Measurements from ENCODE around the gene SMOC1. TPM values are rescaled to one million over a fixed set of nuclear protein-coding genes. Genes with fewer than 3 reads are reported as not detected.
A peak's percentile ranks its signal among the peaks of the same experiment; 100 is the strongest.

SMOC1 gene
- total RNA-seq, 4 donors from 2014 or later, result 0.72 to 3.1 (median 1.6) TPM

DNA sequence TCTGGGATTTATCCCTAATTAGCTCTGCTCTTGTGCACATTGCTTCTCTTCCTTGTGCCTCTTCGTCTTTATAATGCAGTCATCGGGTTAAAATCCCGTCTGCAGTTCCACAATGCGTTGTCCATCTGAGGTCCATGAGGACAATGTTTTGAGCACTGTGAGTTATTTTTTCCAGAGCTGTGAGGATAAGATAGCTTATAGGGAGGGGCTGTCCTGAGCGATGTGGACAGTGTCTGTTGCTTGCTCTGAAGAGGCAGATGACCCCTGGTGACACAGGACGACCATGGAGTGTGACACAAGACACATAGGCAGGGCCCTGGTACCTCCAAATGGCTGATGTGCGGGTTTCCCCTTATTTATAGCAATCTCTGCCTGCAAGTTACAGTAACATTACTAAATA, 132.5 kb downstream of the SMOC1 start:
- peaks cover 3% of the 10 kb centered on the region for H3K4me1 ChIP-seq
- H3K36me3 ChIP-seq, result no peaks in the 10 kb centered on the region
- H3K9me3 ChIP-seq, result no peaks in the 10 kb centered on the region
- DNase-seq (ENCODE audit: low spot score in 2 of 2), result no peak
- WGBS, result 90% methylated on average over 7 of the region's 7 CpGs
- no peaks in the 10 kb centered on the region for H3K27me3 ChIP-seq
- H3K27ac ChIP-seq, result no peak overlapping the region
- H3K4me3 ChIP-seq, result no peak overlapping the region
- TF ChIP-seq POLR2AphosphoS5 (IDR thresholded peaks at IDR 0.05), result no peak
- TF ChIP-seq, protein P1, sequence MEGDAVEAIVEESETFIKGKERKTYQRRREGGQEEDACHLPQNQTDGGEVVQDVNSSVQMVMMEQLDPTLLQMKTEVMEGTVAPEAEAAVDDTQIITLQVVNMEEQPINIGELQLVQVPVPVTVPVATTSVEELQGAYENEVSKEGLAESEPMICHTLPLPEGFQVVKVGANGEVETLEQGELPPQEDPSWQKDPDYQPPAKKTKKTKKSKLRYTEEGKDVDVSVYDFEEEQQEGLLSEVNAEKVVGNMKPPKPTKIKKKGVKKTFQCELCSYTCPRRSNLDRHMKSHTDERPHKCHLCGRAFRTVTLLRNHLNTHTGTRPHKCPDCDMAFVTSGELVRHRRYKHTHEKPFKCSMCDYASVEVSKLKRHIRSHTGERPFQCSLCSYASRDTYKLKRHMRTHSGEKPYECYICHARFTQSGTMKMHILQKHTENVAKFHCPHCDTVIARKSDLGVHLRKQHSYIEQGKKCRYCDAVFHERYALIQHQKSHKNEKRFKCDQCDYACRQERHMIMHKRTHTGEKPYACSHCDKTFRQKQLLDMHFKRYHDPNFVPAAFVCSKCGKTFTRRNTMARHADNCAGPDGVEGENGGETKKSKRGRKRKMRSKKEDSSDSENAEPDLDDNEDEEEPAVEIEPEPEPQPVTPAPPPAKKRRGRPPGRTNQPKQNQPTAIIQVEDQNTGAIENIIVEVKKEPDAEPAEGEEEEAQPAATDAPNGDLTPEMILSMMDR (IDR thresholded peaks at IDR 0.05), result no peak
- TF ChIP-seq POLR2A (IDR thresholded peaks at IDR 0.05), result no peak
- no peak for TF ChIP-seq EP300 (IDR thresholded peaks at IDR 0.05)

DNA sequence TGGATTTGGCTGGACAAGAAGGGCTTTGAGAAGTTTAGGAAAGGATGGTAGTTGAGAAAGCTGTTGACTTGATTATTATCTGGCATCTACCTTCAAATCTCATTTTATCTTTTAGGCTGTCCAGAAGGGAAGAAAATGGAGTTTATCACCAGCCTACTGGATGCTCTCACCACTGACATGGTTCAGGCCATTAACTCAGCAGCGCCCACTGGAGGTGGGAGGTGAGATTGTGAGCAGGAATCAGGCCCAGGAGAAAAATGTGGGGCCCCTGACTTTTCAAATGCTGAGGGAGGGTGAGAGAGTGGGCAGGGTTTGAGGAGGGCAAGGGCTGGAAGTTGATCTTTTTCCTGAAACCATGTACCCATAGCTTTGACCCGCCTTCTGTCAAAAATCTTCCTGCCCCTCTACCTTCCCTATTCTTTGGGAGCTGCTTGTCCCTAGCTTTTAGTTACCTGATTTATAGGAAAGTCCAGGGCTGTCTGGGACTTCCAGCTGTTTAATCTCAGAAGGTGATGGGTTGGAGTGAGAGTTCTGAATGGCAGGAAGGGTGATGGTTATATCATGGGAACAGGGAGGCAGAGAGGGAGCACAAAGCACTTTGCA, 134.2 kb downstream of the SMOC1 start:
- Histone ChIP-seq H3K27me3 (no peaks in the 10 kb centered on the region), H3K27ac (no peak overlapping the region), H3K4me1 (peaks cover 7% of the 10 kb centered on the region), H3K9me3 (no peaks in the 10 kb centered on the region), H3K4me3 (no peak overlapping the region), H3K36me3 (no peaks in the 10 kb centered on the region)
- TF ChIP-seq, protein P1 (IDR thresholded peaks at IDR 0.05), result peak in 1 of 2 donors; percentile 46
- no peak for TF ChIP-seq EP300 (IDR thresholded peaks at IDR 0.05)
- no peak for DNase-seq (ENCODE audit: low spot score in 2 of 2)
- 65% methylated on average over 2 of the region's 2 CpGs for WGBS

DNA sequence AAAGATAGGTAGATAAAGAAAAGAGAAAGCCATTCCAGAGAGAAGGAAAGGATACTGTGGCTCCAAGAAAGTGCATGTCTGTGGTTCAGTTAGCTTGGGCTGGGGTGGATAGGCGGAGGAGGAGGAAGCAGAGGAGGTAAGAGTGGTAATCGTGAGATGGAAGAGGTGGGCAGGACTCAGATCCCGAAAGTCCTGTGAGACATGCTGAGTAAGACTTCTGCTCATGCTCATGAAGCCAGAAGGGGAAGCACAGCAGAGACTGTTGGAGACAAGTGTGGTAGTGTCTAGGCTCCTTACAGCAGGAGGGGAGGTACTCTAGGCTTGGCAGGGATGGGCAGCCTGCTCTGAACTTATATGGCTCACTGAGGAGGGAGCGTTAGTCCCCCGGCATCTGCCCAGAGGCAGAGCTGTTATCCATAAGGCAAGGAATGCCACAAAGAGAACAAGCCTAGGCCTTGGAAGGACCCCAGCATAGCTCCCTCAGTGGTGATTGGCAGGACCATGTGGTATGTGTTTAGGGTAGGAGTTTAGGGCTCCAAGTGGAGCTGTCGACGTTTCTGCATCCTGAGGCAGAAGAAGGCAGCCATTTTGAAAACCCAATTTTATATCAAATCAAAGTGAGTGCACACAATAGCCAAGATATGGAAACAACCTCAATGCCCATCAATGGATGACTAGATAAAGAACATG, 135.3 kb downstream of the SMOC1 start:
- no peaks in the 10 kb centered on the region for H3K36me3 ChIP-seq

DNA sequence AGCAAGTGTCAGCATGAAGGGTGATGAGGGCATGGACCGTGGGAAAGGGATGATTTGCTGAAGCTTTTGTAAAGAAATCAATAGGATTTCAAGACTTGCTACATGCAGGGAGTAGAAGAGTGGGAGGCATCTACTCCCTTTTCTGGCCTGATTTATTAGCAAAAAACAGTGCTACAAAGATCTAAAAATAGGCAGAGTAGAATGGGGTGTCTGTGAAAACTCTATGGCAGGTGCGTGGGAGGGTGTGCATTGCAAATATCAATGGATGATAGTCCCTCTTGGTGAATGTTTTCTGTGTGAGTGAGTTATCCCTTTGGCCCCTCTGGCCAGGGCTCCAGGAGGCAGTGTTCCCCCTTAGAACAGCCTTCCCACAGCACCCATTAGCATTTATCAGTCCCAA, 139.0 kb downstream of the SMOC1 start:
- no peak for DNase-seq (ENCODE audit: low spot score in 2 of 2)
- H3K4me3 ChIP-seq, result no peak overlapping the region
- H3K36me3 ChIP-seq, result no peaks in the 10 kb centered on the region
- 93% methylated on average over 2 of the region's 2 CpGs for WGBS
- H3K27ac ChIP-seq, result no peak overlapping the region
- TF ChIP-seq POLR2AphosphoS5 (IDR thresholded peaks at IDR 0.05) (no peak), POLR2A (IDR thresholded peaks at IDR 0.05) (no peak), EP300 (IDR thresholded peaks at IDR 0.05) (no peak)
- TF ChIP-seq, protein P1 (IDR thresholded peaks at IDR 0.05), result no peak
- H3K9me3 ChIP-seq, result no peaks in the 10 kb centered on the region
- H3K27me3 ChIP-seq, result no peaks in the 10 kb centered on the region
- peaks cover 16% of the 10 kb centered on the region for H3K4me1 ChIP-seq

More for the DNA sequence above, 135.3 kb downstream of the SMOC1 start:
- no peaks in the 10 kb centered on the region for H3K9me3 ChIP-seq
- peaks cover 19% of the 10 kb centered on the region for H3K4me1 ChIP-seq
- H3K27ac ChIP-seq, result no peak overlapping the region
- H3K27me3 ChIP-seq, result no peaks in the 10 kb centered on the region
- H3K4me3 ChIP-seq, result no peak overlapping the region
- TF ChIP-seq EP300 (IDR thresholded peaks at IDR 0.05), result no peak
- TF ChIP-seq POLR2AphosphoS5 (IDR thresholded peaks at IDR 0.05), result no peak
- no peak for TF ChIP-seq POLR2A (IDR thresholded peaks at IDR 0.05)
- TF ChIP-seq, protein P1 (IDR thresholded peaks at IDR 0.05), result no peak
- 77% methylated on average over 7 of the region's 7 CpGs for WGBS
- DNase-seq (ENCODE audit: low spot score in 2 of 2), result no peak

DNA sequence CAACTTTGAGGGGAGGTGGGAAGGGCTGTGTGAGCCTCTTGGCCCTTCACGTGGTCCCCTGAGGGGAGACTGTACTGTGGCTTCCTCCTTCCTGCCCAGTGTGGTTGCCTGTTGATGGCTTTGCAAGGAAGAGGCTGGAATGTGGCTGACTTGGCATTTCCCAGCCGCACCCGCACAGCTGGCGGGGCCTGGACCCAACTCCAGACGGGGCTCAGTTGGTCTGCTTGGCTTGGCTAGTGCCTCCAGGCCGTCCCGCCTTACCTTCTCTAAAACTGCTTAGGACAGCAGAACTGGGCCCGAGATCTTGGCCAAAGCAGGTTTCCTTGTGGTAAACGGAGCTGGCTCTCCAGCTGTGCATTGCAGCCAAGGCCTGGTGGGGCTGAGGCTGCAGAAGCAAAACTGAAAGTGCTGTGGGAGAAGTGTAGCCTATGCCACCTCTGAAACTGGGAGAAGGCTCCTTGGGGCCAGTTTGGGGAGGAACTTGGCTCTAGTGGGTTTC, 139.5 kb downstream of the SMOC1 start:
- Histone ChIP-seq H3K4me3 (peak overlapping the region; percentile 17), H3K27me3 (no peaks in the 10 kb centered on the region), H3K36me3 (no peaks in the 10 kb centered on the region), H3K27ac (no peak overlapping the region), H3K4me1 (peaks cover 16% of the 10 kb centered on the region), H3K9me3 (no peaks in the 10 kb centered on the region)
- TF ChIP-seq POLR2A (IDR thresholded peaks at IDR 0.05), result no peak
- TF ChIP-seq, protein P1 (IDR thresholded peaks at IDR 0.05), result no peak
- no peak for TF ChIP-seq POLR2AphosphoS5 (IDR thresholded peaks at IDR 0.05)
- no peak for DNase-seq (ENCODE audit: low spot score in 2 of 2)
- 27% methylated on average over 8 of the region's 9 CpGs for WGBS

Measured in suprapubic skin (tissue), 4 donors.